B cell (primary cell): ENCODE measurements around the gene EPHB3. TPM values are rescaled to one million over a fixed set of nuclear protein-coding genes. Genes with fewer than 3 reads are reported as not detected.

ENCODE experiments used
- ATAC-seq: fragments of 200-7000 bp; cut with Tn5 transposase; one replicate; pipeline ENCODE4 v1.10.0; 2021; ENCODE audit warnings: low read depth, mild to moderate bottlenecking, moderate number of reproducible peaks, moderate library complexity
- CTCF ChIA-PET: fragments of 350-600 bp; sonication (Branson Sonifier 250); formaldehyde crosslinking; loops from one replicate; lab custom pipeline; 2021; ENCODE audit warnings: antibody characterized with exemption, inconsistent platforms; lab: Charles Lee
- POLR2A ChIA-PET: fragments of 350-600 bp; sonication (Branson Sonifier 250); formaldehyde crosslinking; loops from one replicate; lab custom pipeline; 2021; ENCODE audit warnings: antibody characterized with exemption; lab: Charles Lee
- DNase-seq: peaks from one replicate; pipeline ENCODE4 v3.0.0; 2013
- H2AFZ ChIP-seq: 2 replicates; pipeline ENCODE4 v1.6.1; 2012; ENCODE audit warnings: mild to moderate bottlenecking, low read depth, low read length; ENCODE audit not compliant: insufficient read depth, poor library complexity, severe bottlenecking
- H3K27ac ChIP-seq, 2 donors: 1 replicate in 1 of 2; 2 replicates in 1 of 2; pipeline ENCODE4 v1.5.1; 2012 to 2013; ENCODE audit warnings: low read length in 2 of 2, mild to moderate bottlenecking in 2 of 2, moderate library complexity in 1 of 2
- H3K27me3 ChIP-seq, 4 experiments: fragments of 200-600 bp in 1 of 4; sonication (generic) in 1 of 4; replicated peaks in 1 of 4; 1 replicate in 2 of 4; 2 replicates in 2 of 4; pipeline versions ENCODE4 v1.6.1 to v1.7.0; 2013 to 2016; ENCODE audit warnings: low read length in 3 of 4, mild to moderate bottlenecking in 2 of 4, mixed read lengths in 1 of 4, moderate library complexity in 1 of 4; ENCODE audit not compliant: insufficient read depth in 4 of 4, control insufficient read depth in 3 of 4; ENCODE audit errors: control extremely low read depth in 1 of 4
- H3K36me3 ChIP-seq, 2 experiments: replicated peaks in 1 of 2; 1 replicate in 1 of 2; 2 replicates in 1 of 2; pipeline versions ENCODE4 v1.6.1 to v1.7.1; 2013; ENCODE audit warnings: low read length in 1 of 2; ENCODE audit not compliant: insufficient read depth in 2 of 2, control insufficient read depth in 1 of 2; ENCODE audit errors: control extremely low read depth in 1 of 2, extremely low read depth in 1 of 2
- H3K4me1 ChIP-seq, 2 donors: fragments of 200-600 bp in 1 of 2; sonication (generic) in 1 of 2; 1 replicate in 1 of 2; 2 replicates in 1 of 2; pipeline versions ENCODE4 v1.5.1 to v1.6.1; 2013 to 2017; ENCODE audit warnings: low read length in 2 of 2; ENCODE audit not compliant: control insufficient read depth in 2 of 2, insufficient read depth in 2 of 2
- H3K4me2 ChIP-seq: replicated peaks from 2 replicates; pipeline ENCODE3; 2012; ENCODE audit warnings: mild to moderate bottlenecking, low read depth, low read length; ENCODE audit not compliant: poor library complexity, severe bottlenecking
- H3K4me3 ChIP-seq, 5 experiments: fragments of 200-600 bp in 1 of 5; sonication (generic) in 1 of 5; 1 replicate in 3 of 5; 2 replicates in 2 of 5; pipeline versions ENCODE4 v1.5.1 to v1.7.0; 2011 to 2016; ENCODE audit warnings: low read length in 4 of 5, mild to moderate bottlenecking in 4 of 5, low read depth in 2 of 5, control low read depth in 1 of 5, moderate library complexity in 1 of 5; ENCODE audit not compliant: insufficient read depth in 1 of 5; ENCODE audit errors: control extremely low read depth in 1 of 5, extremely low read depth in 1 of 5
- H3K79me2 ChIP-seq: fragments of 200-600 bp; sonication (generic); one replicate; pipeline ENCODE4 v1.6.0; 2016; ENCODE audit warnings: low read length; ENCODE audit not compliant: control insufficient read depth, insufficient read depth
- H3K9ac ChIP-seq: fragments of 200-600 bp; sonication (generic); 2 replicates; pipeline ENCODE4 v1.6.1; 2017; ENCODE audit warnings: mild to moderate bottlenecking, low read length, moderate library complexity
- H3K9me3 ChIP-seq, 3 donors: one replicate each; pipeline versions ENCODE4 v1.6.1 to v1.7.1; 2013; ENCODE audit warnings: low read length in 2 of 3; ENCODE audit not compliant: control insufficient read depth in 2 of 3, insufficient read depth in 1 of 3; ENCODE audit errors: control extremely low read depth in 1 of 3
- H4K20me1 ChIP-seq: 2 replicates; pipeline ENCODE4 v1.6.0; 2012; ENCODE audit warnings: mild to moderate bottlenecking, low read length; ENCODE audit not compliant: insufficient read depth, control insufficient read depth, poor library complexity, severe bottlenecking
- H3K27ac Mint-ChIP-seq: one replicate; pipeline ENCODE4 v1.8.0; 2021; ENCODE audit warnings: mixed read lengths
- H3K27me3 Mint-ChIP-seq: one replicate; pipeline ENCODE4 v1.8.0; 2021; ENCODE audit warnings: mixed read lengths
- H3K4me1 Mint-ChIP-seq: one replicate; pipeline ENCODE4 v1.8.0; 2021; ENCODE audit warnings: mixed read lengths
- H3K4me3 Mint-ChIP-seq: one replicate; pipeline ENCODE4 v1.8.0; 2021; ENCODE audit warnings: mixed read lengths
- H3K9me3 Mint-ChIP-seq: one replicate; pipeline ENCODE4 v1.8.0; 2022; ENCODE audit warnings: mixed read lengths; ENCODE audit not compliant: insufficient read depth
- EZH2 ChIP-seq: IDR thresholded peaks from 2 replicates; pipeline ENCODE4 v1.6.1; 2012; ENCODE audit warnings: borderline replicate concordance, low read depth, mild to moderate bottlenecking, moderate library complexity, low read length; ENCODE audit not compliant: insufficient read depth, poor library complexity, severe bottlenecking
- WGBS: methylation state at CpG from one replicate; pipeline ENCODE4 v1.1.5; 2013; ENCODE audit warnings: missing lambda C conversion rate; ENCODE audit not compliant: insufficient coverage; 5-methylcytosine and 5-hydroxymethylcytosine counted together
- intact Hi-C: fragments of 100-400 bp; cut with micrococcal nuclease; formaldehyde crosslinking; loops from one replicate; pipeline ENCODE4 v1.10.0; 2022
- polyA plus RNA-seq: library from polyadenylated mRNA; depleted of rRNA; stranded (reverse); fragments of >200 nt; gene quantifications from 2 replicates; pipeline ENCODE4 v1.2.3, GENCODE V29; 2012
- total RNA-seq, 2 donors: library from RNA; stranded (reverse); fragments of 120-200 nt in 1 of 2; gene quantifications; 1 replicate in 1 of 2; 2 replicates in 1 of 2; pipeline versions ENCODE4 v1.2.3 to v1.2.4, GENCODE V29; 2013 to 2022
- TF ChIP-seq, protein P1 (sequence below): fragments of 200-600 bp; IDR thresholded peaks from one replicate; pipeline ENCODE4 v1.8.0; 2022; ENCODE audit warnings: antibody characterized with exemption, mild to moderate bottlenecking

The EPHB3 gene
- total and polyA plus RNA-seq, 2 donors (not counting 1 experiment from before 2014, with no cell fraction given), result 0.06 to 0.07 TPM

DNA sequence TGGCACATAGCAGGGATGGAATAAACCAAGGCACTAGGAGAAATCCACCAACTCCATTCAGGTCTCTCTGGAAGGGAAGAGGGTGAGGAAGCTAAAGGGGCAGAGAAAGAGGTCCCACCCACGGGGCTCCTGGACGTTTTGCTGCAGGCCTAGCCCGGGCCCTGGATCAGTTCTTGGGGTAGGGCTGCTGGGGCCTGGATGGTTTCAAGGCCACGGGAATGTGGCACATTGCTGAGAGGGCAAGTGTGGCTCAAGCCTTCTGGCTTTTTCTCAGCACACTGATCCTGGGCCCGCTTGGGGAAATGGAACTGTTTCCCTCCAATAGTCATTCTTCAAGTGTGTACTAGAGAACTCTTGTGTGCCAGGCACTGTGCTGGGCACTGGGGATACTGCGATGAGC lies 24.0 kb downstream of the EPHB3 start:
- WGBS, result 84% methylated on average over 5 of the region's 6 CpGs
- H3K9me3 Mint-ChIP-seq, result no peaks in the 10 kb centered on the region
- Histone ChIP-seq H3K4me1 (peaks cover 9 to 12% of the 10 kb centered on the region in 2 donors), H3K27ac (no peak overlapping the region), H3K36me3 (no peaks in the 10 kb centered on the region), H3K4me3 (no peak overlapping the region), H3K9ac (no peak overlapping the region), H2AFZ (no peak overlapping the region), H3K27me3 (peaks cover 0 to 38% (median 9%) of the 10 kb centered on the region in 4 experiments), H3K4me2 (no peak overlapping the region), H3K79me2 (no peaks in the 10 kb centered on the region), H4K20me1 (no peaks in the 10 kb centered on the region), H3K9me3 (no peaks in the 10 kb centered on the region)
- peaks cover 24% of the 10 kb centered on the region for H3K27me3 Mint-ChIP-seq
- no peak for TF ChIP-seq EZH2
- TF ChIP-seq, protein P1, sequence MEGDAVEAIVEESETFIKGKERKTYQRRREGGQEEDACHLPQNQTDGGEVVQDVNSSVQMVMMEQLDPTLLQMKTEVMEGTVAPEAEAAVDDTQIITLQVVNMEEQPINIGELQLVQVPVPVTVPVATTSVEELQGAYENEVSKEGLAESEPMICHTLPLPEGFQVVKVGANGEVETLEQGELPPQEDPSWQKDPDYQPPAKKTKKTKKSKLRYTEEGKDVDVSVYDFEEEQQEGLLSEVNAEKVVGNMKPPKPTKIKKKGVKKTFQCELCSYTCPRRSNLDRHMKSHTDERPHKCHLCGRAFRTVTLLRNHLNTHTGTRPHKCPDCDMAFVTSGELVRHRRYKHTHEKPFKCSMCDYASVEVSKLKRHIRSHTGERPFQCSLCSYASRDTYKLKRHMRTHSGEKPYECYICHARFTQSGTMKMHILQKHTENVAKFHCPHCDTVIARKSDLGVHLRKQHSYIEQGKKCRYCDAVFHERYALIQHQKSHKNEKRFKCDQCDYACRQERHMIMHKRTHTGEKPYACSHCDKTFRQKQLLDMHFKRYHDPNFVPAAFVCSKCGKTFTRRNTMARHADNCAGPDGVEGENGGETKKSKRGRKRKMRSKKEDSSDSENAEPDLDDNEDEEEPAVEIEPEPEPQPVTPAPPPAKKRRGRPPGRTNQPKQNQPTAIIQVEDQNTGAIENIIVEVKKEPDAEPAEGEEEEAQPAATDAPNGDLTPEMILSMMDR, result no peak
- intact Hi-C loops, result no loop called here
- H3K27ac Mint-ChIP-seq, result no peak overlapping the region
- H3K4me3 Mint-ChIP-seq, result no peak overlapping the region
- peaks cover 12% of the 10 kb centered on the region for H3K4me1 Mint-ChIP-seq
- ChIA-PET CTCF (interaction anchor here (0.9 kb wide), 1 partner anchor 141 kb away, joined by 3 read pairs; no protein-coding TSS in a partner anchor), POLR2A (no interaction called here)
- DNase-seq, result no peak
- no peak for ATAC-seq

DNA sequence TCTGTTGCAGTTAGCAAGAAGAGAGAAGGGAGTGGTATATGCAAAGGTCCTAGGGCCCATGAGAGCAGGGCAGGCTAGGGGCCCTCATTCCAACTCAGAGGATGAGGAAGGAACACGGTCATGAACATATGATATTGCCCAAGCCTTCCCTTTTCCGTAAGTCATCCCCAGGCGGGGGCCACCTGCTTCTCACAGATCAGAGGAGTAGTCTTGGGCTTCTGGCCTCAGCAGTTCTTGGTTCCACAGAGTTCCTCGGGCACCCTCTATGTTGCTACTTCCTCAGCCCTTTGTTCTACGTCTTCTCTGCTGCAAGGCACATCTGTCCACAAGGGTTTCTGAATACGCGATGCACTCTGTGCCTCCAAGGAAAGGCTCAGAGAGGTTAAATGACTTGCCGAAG lies 25.3 kb downstream of the EPHB3 start:
- H3K36me3 ChIP-seq, result no peaks in the 10 kb centered on the region
- intact Hi-C loops, result no loop called here
- Mint-ChIP-seq H3K27ac (no peak overlapping the region), H3K9me3 (no peaks in the 10 kb centered on the region), H3K4me3 (no peak overlapping the region), H3K27me3 (peaks cover 19% of the 10 kb centered on the region), H3K4me1 (peaks cover 12% of the 10 kb centered on the region)
- no peak for DNase-seq
- H4K20me1 ChIP-seq, result no peaks in the 10 kb centered on the region
- peaks cover 9 to 12% of the 10 kb centered on the region in 2 donors for H3K4me1 ChIP-seq
- POLR2A ChIA-PET, result no interaction called here
- CTCF ChIA-PET, result no interaction called here
- no peaks in the 10 kb centered on the region for H3K9me3 ChIP-seq
- H3K4me2 ChIP-seq, result no peak overlapping the region
- H2AFZ ChIP-seq, result no peak overlapping the region
- H3K9ac ChIP-seq, result no peak overlapping the region
- ATAC-seq, result no peak
- WGBS, result 90% methylated on average over 8 of the region's 8 CpGs
- H3K79me2 ChIP-seq, result no peaks in the 10 kb centered on the region
- H3K27ac ChIP-seq, result no peak overlapping the region
- peaks cover 0 to 37% (median 9%) of the 10 kb centered on the region in 4 experiments for H3K27me3 ChIP-seq
- H3K4me3 ChIP-seq, result no peak overlapping the region
- TF ChIP-seq EZH2, result no peak
- TF ChIP-seq, protein P1, result no peak
